GM18505 (cell line): ENCODE measurements around the gene EXOC3L2.

Experiments
- ATAC-seq: cut with Tn5 transposase; IDR thresholded peaks from one replicate; pipeline ENCODE4 v1.9.1; 2021; ENCODE audit not compliant: unreplicated experiment
- POLR2A ChIP-seq: IDR thresholded peaks from 4 replicates; pipeline ENCODE4 v1.6.1; 2011; ENCODE audit warnings: borderline replicate concordance; ENCODE audit not compliant: insufficient read depth, insufficient read length; ENCODE audit errors: extremely low read depth

EXOC3L2 gene

GRCh38 chr19:45175515-45176345 lies 69.5 kb downstream of the EXOC3L2 start:
- TF ChIP-seq POLR2A: no peak
- no peak for ATAC-seq

- ATAC-seq: no peak
- TF ChIP-seq POLR2A: no peak
Measured at GRCh38 chr19:45173816-45174215, 71.4 kb downstream of the EXOC3L2 start.

- TF ChIP-seq POLR2A: no peak
- no peak for ATAC-seq
Measured at GRCh38 chr19:45172611-45173208, 72.5 kb downstream of the EXOC3L2 start.

GRCh38 chr19:45172173-45172572 lies 73.0 kb downstream of the EXOC3L2 start:
- ATAC-seq: no peak
- no peak for TF ChIP-seq POLR2A

GRCh38 chr19:45171211-45171623 lies 74.0 kb downstream of the EXOC3L2 start:
- no peak for ATAC-seq
- no peak for TF ChIP-seq POLR2A

GRCh38 chr19:45170146-45171106 lies 74.8 kb downstream of the EXOC3L2 start:
- no peak for ATAC-seq
- TF ChIP-seq POLR2A: no peak

- TF ChIP-seq POLR2A: no peak
- no peak for ATAC-seq
Measured at GRCh38 chr19:45169602-45170001, 75.6 kb downstream of the EXOC3L2 start.

- no peak for TF ChIP-seq POLR2A
- ATAC-seq: no peak
Measured at GRCh38 chr19:45168767-45169351, 76.3 kb downstream of the EXOC3L2 start.

GRCh38 chr19:45166723-45167252 lies 78.4 kb downstream of the EXOC3L2 start:
- no peak for TF ChIP-seq POLR2A
- no peak for ATAC-seq

- ATAC-seq: peak; percentile 60
- no peak for TF ChIP-seq POLR2A
Measured at GRCh38 chr19:45164577-45165335, 80.5 kb downstream of the EXOC3L2 start.

- TF ChIP-seq POLR2A: no peak
- ATAC-seq: no peak
Measured at GRCh38 chr19:45163751-45164460, 81.3 kb downstream of the EXOC3L2 start.
